ENCODE data around the gene IGLL5. TPM values are rescaled to one million over a fixed set of nuclear protein-coding genes. Genes with fewer than 3 reads are reported as not detected.

The IGLL5 gene
- polyA plus RNA-seq, 2 of the 4 experiments (the other 2 are of a cell fraction) = not detected

DNA sequence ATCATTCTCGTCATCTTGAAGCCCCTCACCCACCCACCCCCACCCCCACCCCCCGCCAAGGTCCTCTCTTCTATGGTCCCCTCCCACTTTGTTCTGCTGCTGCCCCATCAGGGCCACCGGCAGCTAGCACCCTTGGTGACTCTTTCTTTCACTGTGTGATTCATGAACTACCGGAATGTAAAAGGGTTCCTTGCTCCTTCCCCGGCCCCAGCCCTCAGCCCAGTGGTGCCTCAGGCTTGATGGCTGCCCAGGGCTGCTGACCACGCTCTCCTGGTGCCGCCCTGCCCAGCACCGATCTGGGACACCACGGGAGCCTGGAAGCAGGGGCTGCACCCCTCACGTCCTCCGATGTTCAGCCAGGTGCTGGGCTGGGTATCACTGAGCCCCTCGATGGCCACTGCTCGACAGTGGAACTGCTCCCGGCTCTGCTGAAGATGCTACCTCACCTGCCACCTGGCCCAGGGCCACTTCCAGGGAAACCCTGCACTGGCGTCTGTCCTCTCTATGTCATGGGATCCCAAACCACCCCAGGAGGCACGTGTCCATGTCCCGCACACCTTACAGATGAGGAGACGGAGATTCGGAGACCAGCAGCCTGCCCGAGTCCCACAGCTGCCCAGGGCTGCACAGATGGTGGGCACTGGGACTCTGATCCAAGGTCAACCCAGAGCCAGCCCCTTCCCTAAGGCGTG lies 39.7 kb downstream of the IGLL5 start:
- Histone ChIP-seq H3K9me3 (no peaks in the 10 kb centered on the region), H3K27ac (no peak overlapping the region), H3K4me3 (no peak overlapping the region), H3K4me2 (no peak overlapping the region), H3K4me1 (no peaks in the 10 kb centered on the region)
- DNase-seq (ENCODE audit: low read depth in 1 of 2, low spot score in 1 of 2) (no peak), FAIRE-seq (no peak), ATAC-seq (no peak)
- TF ChIP-seq MAZ (IDR thresholded peaks at IDR 0.05; ENCODE audit: borderline replicate concordance, low read depth, low read length) (no peak), FOSL2 (IDR thresholded peaks at IDR 0.05) (no peak), FOSL2 (CRISPR knock-in tag; IDR thresholded peaks at IDR 0.05) (no peak), POLR2A (IDR thresholded peaks at IDR 0.05; ENCODE audit: low read length) (no peak), ZFP36 (IDR thresholded peaks at IDR 0.05; ENCODE audit: borderline replicate concordance, partially characterized antibody) (no peak), CBX2 (IDR thresholded peaks at IDR 0.05; ENCODE audit: borderline replicate concordance, low read depth) (no peak), HEYL (CRISPR knock-in tag; IDR thresholded peaks at IDR 0.05) (no peak), RARB (CRISPR knock-in tag; IDR thresholded peaks at IDR 0.05) (no peak), SREBF2 (IDR thresholded peaks at IDR 0.05) (no peak), TFCP2L1 (CRISPR knock-in tag; IDR thresholded peaks at IDR 0.05) (no peak), ZNF302 (CRISPR knock-in tag; IDR thresholded peaks at IDR 0.05) (no peak), BHLHE40 (IDR thresholded peaks at IDR 0.05; ENCODE audit: low read depth, low read length) (no peak), TP53 (CRISPR knock-in tag; IDR thresholded peaks at IDR 0.05) (no peak), RAD21 (conservative IDR thresholded peaks at IDR 0.05 in 1 of 2, IDR thresholded peaks at IDR 0.05 in 1 of 2) (no peak), GATA3 (IDR thresholded peaks at IDR 0.05; ENCODE audit: borderline replicate concordance) (no peak), KDM1A (IDR thresholded peaks at IDR 0.05; ENCODE audit: low read depth) (no peak), HOXA7 (CRISPR knock-in tag; IDR thresholded peaks at IDR 0.05) (no peak), NR3C1 (IDR thresholded peaks at IDR 0.05) (no peak), KDM5A (IDR thresholded peaks at IDR 0.05) (no peak)
- TF ChIP-seq, protein P1, sequence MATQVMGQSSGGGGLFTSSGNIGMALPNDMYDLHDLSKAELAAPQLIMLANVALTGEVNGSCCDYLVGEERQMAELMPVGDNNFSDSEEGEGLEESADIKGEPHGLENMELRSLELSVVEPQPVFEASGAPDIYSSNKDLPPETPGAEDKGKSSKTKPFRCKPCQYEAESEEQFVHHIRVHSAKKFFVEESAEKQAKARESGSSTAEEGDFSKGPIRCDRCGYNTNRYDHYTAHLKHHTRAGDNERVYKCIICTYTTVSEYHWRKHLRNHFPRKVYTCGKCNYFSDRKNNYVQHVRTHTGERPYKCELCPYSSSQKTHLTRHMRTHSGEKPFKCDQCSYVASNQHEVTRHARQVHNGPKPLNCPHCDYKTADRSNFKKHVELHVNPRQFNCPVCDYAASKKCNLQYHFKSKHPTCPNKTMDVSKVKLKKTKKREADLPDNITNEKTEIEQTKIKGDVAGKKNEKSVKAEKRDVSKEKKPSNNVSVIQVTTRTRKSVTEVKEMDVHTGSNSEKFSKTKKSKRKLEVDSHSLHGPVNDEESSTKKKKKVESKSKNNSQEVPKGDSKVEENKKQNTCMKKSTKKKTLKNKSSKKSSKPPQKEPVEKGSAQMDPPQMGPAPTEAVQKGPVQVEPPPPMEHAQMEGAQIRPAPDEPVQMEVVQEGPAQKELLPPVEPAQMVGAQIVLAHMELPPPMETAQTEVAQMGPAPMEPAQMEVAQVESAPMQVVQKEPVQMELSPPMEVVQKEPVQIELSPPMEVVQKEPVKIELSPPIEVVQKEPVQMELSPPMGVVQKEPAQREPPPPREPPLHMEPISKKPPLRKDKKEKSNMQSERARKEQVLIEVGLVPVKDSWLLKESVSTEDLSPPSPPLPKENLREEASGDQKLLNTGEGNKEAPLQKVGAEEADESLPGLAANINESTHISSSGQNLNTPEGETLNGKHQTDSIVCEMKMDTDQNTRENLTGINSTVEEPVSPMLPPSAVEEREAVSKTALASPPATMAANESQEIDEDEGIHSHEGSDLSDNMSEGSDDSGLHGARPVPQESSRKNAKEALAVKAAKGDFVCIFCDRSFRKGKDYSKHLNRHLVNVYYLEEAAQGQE (IDR thresholded peaks at IDR 0.05) = no peak
- TF ChIP-seq, protein P2, sequence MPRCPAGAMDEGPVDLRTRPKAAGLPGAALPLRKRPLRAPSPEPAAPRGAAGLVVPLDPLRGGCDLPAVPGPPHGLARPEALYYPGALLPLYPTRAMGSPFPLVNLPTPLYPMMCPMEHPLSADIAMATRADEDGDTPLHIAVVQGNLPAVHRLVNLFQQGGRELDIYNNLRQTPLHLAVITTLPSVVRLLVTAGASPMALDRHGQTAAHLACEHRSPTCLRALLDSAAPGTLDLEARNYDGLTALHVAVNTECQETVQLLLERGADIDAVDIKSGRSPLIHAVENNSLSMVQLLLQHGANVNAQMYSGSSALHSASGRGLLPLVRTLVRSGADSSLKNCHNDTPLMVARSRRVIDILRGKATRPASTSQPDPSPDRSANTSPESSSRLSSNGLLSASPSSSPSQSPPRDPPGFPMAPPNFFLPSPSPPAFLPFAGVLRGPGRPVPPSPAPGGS (IDR thresholded peaks at IDR 0.05) = no peak
- ChIA-PET POLR2A (no interaction called here), CTCF (no interaction called here)
- 58% methylated on average over 3 of the region's 21 CpGs for WGBS (ENCODE audit: missing lambda C conversion rate)

DNA sequence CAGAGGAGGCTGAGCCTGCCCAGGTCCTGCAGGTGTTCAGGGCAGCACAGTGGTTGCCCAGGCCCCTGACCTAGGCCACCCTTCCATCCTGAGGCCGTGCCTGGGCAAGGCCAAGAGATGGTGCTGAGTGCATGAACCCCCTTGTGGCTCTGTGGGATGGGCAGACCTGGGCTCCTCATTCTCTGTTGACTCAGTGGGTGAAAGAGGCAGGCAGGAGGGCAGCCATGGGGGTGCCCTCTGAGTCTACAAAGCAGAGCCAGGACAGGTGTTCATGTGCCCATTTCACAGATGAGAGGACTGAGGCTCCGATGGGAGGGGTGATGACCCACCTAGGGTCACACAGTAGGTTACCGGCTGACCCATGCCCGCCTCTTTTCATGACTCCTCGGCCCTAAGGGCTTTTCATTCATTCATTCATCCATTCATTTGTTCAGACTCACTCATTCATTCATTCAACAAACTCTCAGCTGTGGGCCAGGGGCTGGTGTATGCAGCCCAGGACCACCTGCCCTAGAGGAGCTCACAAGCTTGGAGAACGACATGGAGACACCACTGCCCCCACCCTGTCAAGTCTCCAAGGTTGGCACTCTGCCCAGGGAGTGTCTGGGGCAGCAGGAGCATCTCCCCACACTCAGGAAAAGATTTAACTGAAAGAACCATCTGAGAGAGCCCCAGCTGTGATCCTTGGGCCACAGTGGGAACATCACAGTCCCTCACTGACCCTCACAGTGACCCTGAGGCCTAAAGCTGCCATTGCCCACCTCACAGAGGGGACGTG lies 40.5 kb downstream of the IGLL5 start:
- POLR2A ChIA-PET = no interaction called here
- Histone ChIP-seq H3K4me1 (no peaks in the 10 kb centered on the region), H3K4me2 (no peak overlapping the region), H3K27ac (no peak overlapping the region), H3K4me3 (no peak overlapping the region), H3K9me3 (no peaks in the 10 kb centered on the region)
- CTCF ChIA-PET = interaction anchor here (1.0 kb wide), 1 partner anchor 28 kb away, joined by 5 read pairs; no protein-coding TSS in a partner anchor
- FAIRE-seq = no peak
- WGBS (ENCODE audit: missing lambda C conversion rate) = 50% methylated on average over 6 of the region's 7 CpGs
- ATAC-seq = no peak
- no peak for TF ChIP-seq CBX2 (IDR thresholded peaks at IDR 0.05; ENCODE audit: borderline replicate concordance, low read depth)
- DNase-seq (ENCODE audit: low read depth in 1 of 2, low spot score in 1 of 2) = no peak

Data from A549 (cell line).